ENCODE measurements around the gene ZFY.

DNA sequence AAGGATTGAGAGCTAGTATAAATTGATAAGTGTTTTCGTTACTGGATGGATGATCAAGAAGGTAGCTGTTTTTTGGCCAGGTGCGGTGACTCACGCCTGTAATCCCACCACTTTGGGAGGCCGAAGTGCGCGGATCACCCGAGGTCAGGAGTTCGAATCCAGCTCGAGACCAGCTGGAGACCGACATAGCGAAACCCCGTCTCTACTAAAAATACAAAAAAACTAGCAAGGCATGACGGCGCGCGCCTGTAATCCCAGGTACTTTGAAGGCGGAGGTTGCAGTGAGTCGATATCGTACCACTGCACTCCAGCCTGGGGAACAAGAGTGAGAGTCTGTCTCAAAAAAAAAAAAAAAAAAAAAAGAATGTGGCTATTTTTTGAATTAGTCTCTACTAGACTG lies 2.0 kb downstream of the ZFY start:
- TF ChIP-seq, protein P1, sequence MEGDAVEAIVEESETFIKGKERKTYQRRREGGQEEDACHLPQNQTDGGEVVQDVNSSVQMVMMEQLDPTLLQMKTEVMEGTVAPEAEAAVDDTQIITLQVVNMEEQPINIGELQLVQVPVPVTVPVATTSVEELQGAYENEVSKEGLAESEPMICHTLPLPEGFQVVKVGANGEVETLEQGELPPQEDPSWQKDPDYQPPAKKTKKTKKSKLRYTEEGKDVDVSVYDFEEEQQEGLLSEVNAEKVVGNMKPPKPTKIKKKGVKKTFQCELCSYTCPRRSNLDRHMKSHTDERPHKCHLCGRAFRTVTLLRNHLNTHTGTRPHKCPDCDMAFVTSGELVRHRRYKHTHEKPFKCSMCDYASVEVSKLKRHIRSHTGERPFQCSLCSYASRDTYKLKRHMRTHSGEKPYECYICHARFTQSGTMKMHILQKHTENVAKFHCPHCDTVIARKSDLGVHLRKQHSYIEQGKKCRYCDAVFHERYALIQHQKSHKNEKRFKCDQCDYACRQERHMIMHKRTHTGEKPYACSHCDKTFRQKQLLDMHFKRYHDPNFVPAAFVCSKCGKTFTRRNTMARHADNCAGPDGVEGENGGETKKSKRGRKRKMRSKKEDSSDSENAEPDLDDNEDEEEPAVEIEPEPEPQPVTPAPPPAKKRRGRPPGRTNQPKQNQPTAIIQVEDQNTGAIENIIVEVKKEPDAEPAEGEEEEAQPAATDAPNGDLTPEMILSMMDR (IDR thresholded peaks at IDR 0.05): no peak
- TF ChIP-seq POLR2A (IDR thresholded peaks at IDR 0.05): no peak
